Endometrium (tissue), 2 donors: ENCODE data around the gene RNF126.
"Not testable (repeated sequence)": the region's sequence is repeated elsewhere in the genome, so short reads cannot be mapped to it uniquely, and the experiment has no call there.

ENCODE experiments used
- FAIRE-seq: peaks from 2 replicates; lab custom pipeline; 2012; peaks lifted over from hg19 to GRCh38; lab: Jason Lieb, UNC
- donor health status: control.
- donor health status: control.

Gene RNF126

GRCh38 chr19:685454-685931, 22.5 kb upstream of the RNF126 start:
- no peak for FAIRE-seq

GRCh38 chr19:682678-683320, 19.8 kb upstream of the RNF126 start:
- FAIRE-seq, result no peak

- FAIRE-seq, result no peak
These were observed 18.3 kb upstream of the RNF126 start for GRCh38 chr19:681029-682019.

- FAIRE-seq, result no peak
These were observed 17.4 kb upstream of the RNF126 start for GRCh38 chr19:680287-681028.

GRCh38 chr19:679418-680286, 16.6 kb upstream of the RNF126 start:
- no peak for FAIRE-seq

GRCh38 chr19:678791-679388, 15.9 kb upstream of the RNF126 start:
- no peak for FAIRE-seq

- FAIRE-seq, result no peak
These were observed 14.8 kb upstream of the RNF126 start for GRCh38 chr19:677601-678436.

- FAIRE-seq, result no peak
These were observed 14.2 kb upstream of the RNF126 start for GRCh38 chr19:677201-677600.

- no peak for FAIRE-seq
These were observed 13.5 kb upstream of the RNF126 start, which contains the start of gene FSTL3 for GRCh38 chr19:676339-677105. FSTL3 (plus strand) TSS chr19:676392; CDS start chr19:676424, 32 bp downstream.

- FAIRE-seq, result no peak
These were observed 13.0 kb upstream of the RNF126 start for GRCh38 chr19:676007-676338.

GRCh38 chr19:674282-675151, 11.5 kb upstream of the RNF126 start:
- FAIRE-seq, result no peak

GRCh38 chr19:670609-671075, 7.6 kb upstream of the RNF126 start:
- no peak for FAIRE-seq

GRCh38 chr19:668675-669434, 5.8 kb upstream of the RNF126 start:
- not testable (repeated sequence) for FAIRE-seq

GRCh38 chr19:666985-667573, 4.1 kb upstream of the RNF126 start:
- FAIRE-seq, result not testable (repeated sequence)

GRCh38 chr19:664913-665443, 2.0 kb upstream of the RNF126 start:
- FAIRE-seq, result no peak

- no peak for FAIRE-seq
These were observed 686 bp upstream of the RNF126 start for GRCh38 chr19:663682-664117.
